B cell (primary cell): Measurements from ENCODE around the gene PACSIN2. TPM values are rescaled to one million over a fixed set of nuclear protein-coding genes. Genes with fewer than 3 reads are reported as not detected.

Experiments
- ATAC-seq: fragments of 200-7000 bp; cut with Tn5 transposase; one replicate; pipeline ENCODE4 v1.10.0; 2021; ENCODE audit warnings: low read depth, mild to moderate bottlenecking, moderate number of reproducible peaks, moderate library complexity
- CTCF ChIA-PET: fragments of 350-600 bp; sonication (Branson Sonifier 250); formaldehyde crosslinking; loops from one replicate; lab custom pipeline; 2021; ENCODE audit warnings: antibody characterized with exemption, inconsistent platforms; lab: Charles Lee
- POLR2A ChIA-PET: fragments of 350-600 bp; sonication (Branson Sonifier 250); formaldehyde crosslinking; loops from one replicate; lab custom pipeline; 2021; ENCODE audit warnings: antibody characterized with exemption; lab: Charles Lee
- DNase-seq: peaks from one replicate; pipeline ENCODE4 v3.0.0; 2013
- H2AFZ ChIP-seq: 2 replicates; pipeline ENCODE4 v1.6.1; 2012; ENCODE audit warnings: mild to moderate bottlenecking, low read depth, low read length; ENCODE audit not compliant: insufficient read depth, poor library complexity, severe bottlenecking
- H3K27ac ChIP-seq, 2 donors: 1 replicate in 1 of 2; 2 replicates in 1 of 2; pipeline ENCODE4 v1.5.1; 2012 to 2013; ENCODE audit warnings: low read length in 2 of 2, mild to moderate bottlenecking in 2 of 2, moderate library complexity in 1 of 2
- H3K27me3 ChIP-seq, 4 experiments: fragments of 200-600 bp in 1 of 4; sonication (generic) in 1 of 4; replicated peaks in 1 of 4; 1 replicate in 2 of 4; 2 replicates in 2 of 4; pipeline versions ENCODE4 v1.6.1 to v1.7.0; 2013 to 2016; ENCODE audit warnings: low read length in 3 of 4, mild to moderate bottlenecking in 2 of 4, mixed read lengths in 1 of 4, moderate library complexity in 1 of 4; ENCODE audit not compliant: insufficient read depth in 4 of 4, control insufficient read depth in 3 of 4; ENCODE audit errors: control extremely low read depth in 1 of 4
- H3K36me3 ChIP-seq, 2 experiments: replicated peaks in 1 of 2; 1 replicate in 1 of 2; 2 replicates in 1 of 2; pipeline versions ENCODE4 v1.6.1 to v1.7.1; 2013; ENCODE audit warnings: low read length in 1 of 2; ENCODE audit not compliant: insufficient read depth in 2 of 2, control insufficient read depth in 1 of 2; ENCODE audit errors: control extremely low read depth in 1 of 2, extremely low read depth in 1 of 2
- H3K4me1 ChIP-seq, 2 donors: fragments of 200-600 bp in 1 of 2; sonication (generic) in 1 of 2; 1 replicate in 1 of 2; 2 replicates in 1 of 2; pipeline versions ENCODE4 v1.5.1 to v1.6.1; 2013 to 2017; ENCODE audit warnings: low read length in 2 of 2; ENCODE audit not compliant: control insufficient read depth in 2 of 2, insufficient read depth in 2 of 2
- H3K4me2 ChIP-seq: replicated peaks from 2 replicates; pipeline ENCODE3; 2012; ENCODE audit warnings: mild to moderate bottlenecking, low read depth, low read length; ENCODE audit not compliant: poor library complexity, severe bottlenecking
- H3K4me3 ChIP-seq, 5 experiments: fragments of 200-600 bp in 1 of 5; sonication (generic) in 1 of 5; 1 replicate in 3 of 5; 2 replicates in 2 of 5; pipeline versions ENCODE4 v1.5.1 to v1.7.0; 2011 to 2016; ENCODE audit warnings: low read length in 4 of 5, mild to moderate bottlenecking in 4 of 5, low read depth in 2 of 5, control low read depth in 1 of 5, moderate library complexity in 1 of 5; ENCODE audit not compliant: insufficient read depth in 1 of 5; ENCODE audit errors: control extremely low read depth in 1 of 5, extremely low read depth in 1 of 5
- H3K79me2 ChIP-seq: fragments of 200-600 bp; sonication (generic); one replicate; pipeline ENCODE4 v1.6.0; 2016; ENCODE audit warnings: low read length; ENCODE audit not compliant: control insufficient read depth, insufficient read depth
- H3K9ac ChIP-seq: fragments of 200-600 bp; sonication (generic); 2 replicates; pipeline ENCODE4 v1.6.1; 2017; ENCODE audit warnings: mild to moderate bottlenecking, low read length, moderate library complexity
- H3K9me3 ChIP-seq, 3 donors: one replicate each; pipeline versions ENCODE4 v1.6.1 to v1.7.1; 2013; ENCODE audit warnings: low read length in 2 of 3; ENCODE audit not compliant: control insufficient read depth in 2 of 3, insufficient read depth in 1 of 3; ENCODE audit errors: control extremely low read depth in 1 of 3
- H4K20me1 ChIP-seq: 2 replicates; pipeline ENCODE4 v1.6.0; 2012; ENCODE audit warnings: mild to moderate bottlenecking, low read length; ENCODE audit not compliant: insufficient read depth, control insufficient read depth, poor library complexity, severe bottlenecking
- H3K27ac Mint-ChIP-seq: one replicate; pipeline ENCODE4 v1.8.0; 2021; ENCODE audit warnings: mixed read lengths
- H3K27me3 Mint-ChIP-seq: one replicate; pipeline ENCODE4 v1.8.0; 2021; ENCODE audit warnings: mixed read lengths
- H3K4me1 Mint-ChIP-seq: one replicate; pipeline ENCODE4 v1.8.0; 2021; ENCODE audit warnings: mixed read lengths
- H3K4me3 Mint-ChIP-seq: one replicate; pipeline ENCODE4 v1.8.0; 2021; ENCODE audit warnings: mixed read lengths
- H3K9me3 Mint-ChIP-seq: one replicate; pipeline ENCODE4 v1.8.0; 2022; ENCODE audit warnings: mixed read lengths; ENCODE audit not compliant: insufficient read depth
- EZH2 ChIP-seq: IDR thresholded peaks from 2 replicates; pipeline ENCODE4 v1.6.1; 2012; ENCODE audit warnings: borderline replicate concordance, low read depth, mild to moderate bottlenecking, moderate library complexity, low read length; ENCODE audit not compliant: insufficient read depth, poor library complexity, severe bottlenecking
- WGBS: methylation state at CpG from one replicate; pipeline ENCODE4 v1.1.5; 2013; ENCODE audit warnings: missing lambda C conversion rate; ENCODE audit not compliant: insufficient coverage; 5-methylcytosine and 5-hydroxymethylcytosine counted together
- intact Hi-C: fragments of 100-400 bp; cut with micrococcal nuclease; formaldehyde crosslinking; loops from one replicate; pipeline ENCODE4 v1.10.0; 2022
- polyA plus RNA-seq: library from polyadenylated mRNA; depleted of rRNA; stranded (reverse); fragments of >200 nt; gene quantifications from 2 replicates; pipeline ENCODE4 v1.2.3, GENCODE V29; 2012
- total RNA-seq, 2 donors: library from RNA; stranded (reverse); fragments of 120-200 nt in 1 of 2; gene quantifications; 1 replicate in 1 of 2; 2 replicates in 1 of 2; pipeline versions ENCODE4 v1.2.3 to v1.2.4, GENCODE V29; 2013 to 2022
- TF ChIP-seq, protein P1 (sequence below): fragments of 200-600 bp; IDR thresholded peaks from one replicate; pipeline ENCODE4 v1.8.0; 2022; ENCODE audit warnings: antibody characterized with exemption, mild to moderate bottlenecking

PACSIN2 gene
- total and polyA plus RNA-seq, 2 donors (not counting 1 experiment from before 2014, with no cell fraction given), result 26.9 to 59.3 TPM

DNA sequence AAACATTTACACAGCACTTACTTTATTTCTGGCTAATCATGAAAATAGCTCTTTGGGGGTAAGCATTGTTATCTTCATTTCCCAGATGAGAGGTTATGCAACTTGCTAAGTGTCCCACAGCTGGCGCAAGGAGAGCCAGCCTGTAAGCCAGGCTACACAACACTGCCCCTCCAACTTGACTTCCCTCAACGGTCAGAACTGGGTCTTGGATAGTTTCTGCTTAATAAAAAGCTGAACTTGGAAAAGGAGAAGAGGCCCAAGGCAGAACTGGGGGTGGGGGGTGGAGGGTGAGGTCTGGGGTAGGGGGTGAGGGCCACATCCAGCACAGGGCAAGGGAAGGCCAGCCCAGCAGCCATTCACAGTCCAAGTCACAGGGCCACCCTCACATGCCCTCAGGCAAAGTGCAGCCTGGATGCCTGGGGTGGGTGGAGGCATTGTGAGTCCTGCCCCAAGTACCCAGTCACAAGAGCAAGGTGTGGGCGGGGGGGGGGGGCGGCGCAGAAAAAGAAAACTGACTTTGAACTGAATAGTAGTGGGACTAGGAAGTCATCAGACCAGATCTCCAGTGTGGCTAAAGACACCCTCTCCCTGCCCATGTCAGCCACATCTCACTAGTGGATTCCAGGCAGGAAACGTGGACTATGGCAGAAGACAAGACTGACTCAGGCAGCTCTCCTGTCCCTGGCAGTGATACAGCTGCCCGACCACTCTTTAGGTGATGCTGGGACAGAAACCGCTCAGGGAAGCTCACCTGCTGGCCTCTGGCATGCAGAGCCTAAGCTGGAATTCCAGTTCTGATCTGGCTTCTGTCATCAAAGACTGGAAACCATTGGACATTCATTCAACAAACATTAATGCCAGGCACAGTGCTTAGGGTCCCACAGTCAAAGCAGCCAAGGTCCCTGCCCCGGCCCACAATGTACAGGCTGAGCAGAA, 52.4 kb downstream of the PACSIN2 start:
- no peaks in the 10 kb centered on the region for H3K27me3 Mint-ChIP-seq
- peaks cover 19 to 37% of the 10 kb centered on the region in 2 donors for H3K4me1 ChIP-seq
- ATAC-seq, result no peak
- no peaks in the 10 kb centered on the region for H3K27me3 ChIP-seq
- POLR2A ChIA-PET, result interaction anchor here (0.6 kb wide), 2 partner anchors 21 kb away, joined by 5 to 6 read pairs; no protein-coding TSS in a partner anchor
- peaks cover 56% of the 10 kb centered on the region for H3K4me1 Mint-ChIP-seq
- DNase-seq, result no peak
- no peak overlapping the region for H2AFZ ChIP-seq
- H3K9me3 ChIP-seq, result no peaks in the 10 kb centered on the region
- TF ChIP-seq, protein P1, sequence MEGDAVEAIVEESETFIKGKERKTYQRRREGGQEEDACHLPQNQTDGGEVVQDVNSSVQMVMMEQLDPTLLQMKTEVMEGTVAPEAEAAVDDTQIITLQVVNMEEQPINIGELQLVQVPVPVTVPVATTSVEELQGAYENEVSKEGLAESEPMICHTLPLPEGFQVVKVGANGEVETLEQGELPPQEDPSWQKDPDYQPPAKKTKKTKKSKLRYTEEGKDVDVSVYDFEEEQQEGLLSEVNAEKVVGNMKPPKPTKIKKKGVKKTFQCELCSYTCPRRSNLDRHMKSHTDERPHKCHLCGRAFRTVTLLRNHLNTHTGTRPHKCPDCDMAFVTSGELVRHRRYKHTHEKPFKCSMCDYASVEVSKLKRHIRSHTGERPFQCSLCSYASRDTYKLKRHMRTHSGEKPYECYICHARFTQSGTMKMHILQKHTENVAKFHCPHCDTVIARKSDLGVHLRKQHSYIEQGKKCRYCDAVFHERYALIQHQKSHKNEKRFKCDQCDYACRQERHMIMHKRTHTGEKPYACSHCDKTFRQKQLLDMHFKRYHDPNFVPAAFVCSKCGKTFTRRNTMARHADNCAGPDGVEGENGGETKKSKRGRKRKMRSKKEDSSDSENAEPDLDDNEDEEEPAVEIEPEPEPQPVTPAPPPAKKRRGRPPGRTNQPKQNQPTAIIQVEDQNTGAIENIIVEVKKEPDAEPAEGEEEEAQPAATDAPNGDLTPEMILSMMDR, result no peak
- TF ChIP-seq EZH2, result no peak
- peak overlapping the region in 1 of 2 donors; percentile 34 for H3K27ac ChIP-seq
- WGBS, result 91% methylated on average over 4 of the region's 9 CpGs
- peaks cover 95% of the 10 kb centered on the region for H3K79me2 ChIP-seq
- CTCF ChIA-PET, result interaction anchor here (0.7 to 1.5 kb wide), 4 partner anchors 18 to 95 kb away, joined by 3 to 8 read pairs (median 4); no protein-coding TSS in a partner anchor
- no peak overlapping the region for H3K9ac ChIP-seq
- no peak overlapping the region for H3K4me3 Mint-ChIP-seq
- peaks cover 31% of the 10 kb centered on the region for H4K20me1 ChIP-seq
- H3K4me2 ChIP-seq, result peak overlapping the region; percentile 29
- intact Hi-C loops, result loop anchor here (10.0 kb wide), 1 partner anchor 48 kb away; no protein-coding TSS in a partner anchor
- no peaks in the 10 kb centered on the region for H3K9me3 Mint-ChIP-seq
- H3K27ac Mint-ChIP-seq, result peak overlapping the region; percentile 54
- H3K4me3 ChIP-seq, result no peak overlapping the region
- H3K36me3 ChIP-seq, result peaks cover 0 to 5% of the 10 kb centered on the region in 2 experiments
